ENCODE data around the gene PEX11A. TPM values are rescaled to one million over a fixed set of nuclear protein-coding genes. Genes with fewer than 3 reads are reported as not detected.

PEX11A gene
- total RNA-seq, 4 donors from 2014 or later: 6.7 to 12.2 (median 8.8) TPM

DNA sequence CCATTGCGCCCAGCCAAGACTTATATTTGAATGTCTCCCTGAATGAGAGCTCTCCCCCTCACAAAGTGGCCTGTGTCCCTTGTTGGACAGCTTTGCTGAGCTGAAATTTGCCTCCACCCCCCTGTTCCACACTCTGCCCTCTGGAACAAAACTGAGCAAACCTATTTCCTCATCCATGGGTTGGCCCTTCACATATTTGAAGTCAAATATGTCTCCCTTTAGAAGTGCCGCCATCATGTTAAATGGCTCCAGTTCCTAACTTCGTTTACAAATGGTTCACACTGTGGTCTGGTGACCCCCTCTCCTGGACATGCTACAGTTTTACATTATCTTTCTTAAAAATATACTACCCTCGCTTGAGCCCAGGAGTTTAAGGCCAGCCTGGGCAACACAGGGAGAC lies 16.0 kb downstream of the PEX11A start:
- intact Hi-C loops (cut with DNase I; ENCODE audit: low total_unique reads): no loop called here
- no peak overlapping the region for H3K4me3 ChIP-seq (ENCODE audit: low read depth, poor library complexity, severe bottlenecking)
- no peak for TF ChIP-seq POLR2A (IDR thresholded peaks at IDR 0.05)
- TF ChIP-seq, protein P1, sequence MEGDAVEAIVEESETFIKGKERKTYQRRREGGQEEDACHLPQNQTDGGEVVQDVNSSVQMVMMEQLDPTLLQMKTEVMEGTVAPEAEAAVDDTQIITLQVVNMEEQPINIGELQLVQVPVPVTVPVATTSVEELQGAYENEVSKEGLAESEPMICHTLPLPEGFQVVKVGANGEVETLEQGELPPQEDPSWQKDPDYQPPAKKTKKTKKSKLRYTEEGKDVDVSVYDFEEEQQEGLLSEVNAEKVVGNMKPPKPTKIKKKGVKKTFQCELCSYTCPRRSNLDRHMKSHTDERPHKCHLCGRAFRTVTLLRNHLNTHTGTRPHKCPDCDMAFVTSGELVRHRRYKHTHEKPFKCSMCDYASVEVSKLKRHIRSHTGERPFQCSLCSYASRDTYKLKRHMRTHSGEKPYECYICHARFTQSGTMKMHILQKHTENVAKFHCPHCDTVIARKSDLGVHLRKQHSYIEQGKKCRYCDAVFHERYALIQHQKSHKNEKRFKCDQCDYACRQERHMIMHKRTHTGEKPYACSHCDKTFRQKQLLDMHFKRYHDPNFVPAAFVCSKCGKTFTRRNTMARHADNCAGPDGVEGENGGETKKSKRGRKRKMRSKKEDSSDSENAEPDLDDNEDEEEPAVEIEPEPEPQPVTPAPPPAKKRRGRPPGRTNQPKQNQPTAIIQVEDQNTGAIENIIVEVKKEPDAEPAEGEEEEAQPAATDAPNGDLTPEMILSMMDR (IDR thresholded peaks at IDR 0.05): no peak
- DNase-seq (ENCODE audit: low spot score in 2 of 2): no peak
- WGBS, 2 donors: 84 to 89% methylated on average over 4 of the region's 4 CpGs

DNA sequence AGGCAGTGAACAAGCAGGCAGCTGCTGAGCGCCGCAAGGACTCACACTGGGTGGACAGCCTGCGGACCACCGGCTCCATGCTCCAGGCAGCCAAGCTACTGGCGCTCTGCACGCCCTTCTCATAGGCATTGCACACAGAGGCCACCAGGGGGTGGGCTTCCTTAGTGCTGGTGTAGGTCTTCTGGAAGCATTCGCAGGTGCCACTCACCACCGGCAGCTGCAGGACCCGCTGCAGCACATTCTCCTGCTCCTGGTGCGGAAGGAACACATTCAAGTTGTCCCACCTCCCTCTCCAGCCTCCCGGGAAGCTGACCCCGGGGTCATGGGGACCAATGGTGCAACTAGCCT lies 17.4 kb downstream of the PEX11A start:
- H3K4me3 ChIP-seq (ENCODE audit: low read depth, poor library complexity, severe bottlenecking): no peak overlapping the region
- no peak for TF ChIP-seq POLR2A (IDR thresholded peaks at IDR 0.05)
- TF ChIP-seq, protein P1 (IDR thresholded peaks at IDR 0.05): no peak
- intact Hi-C loops (cut with DNase I; ENCODE audit: low total_unique reads): no loop called here
- 63 to 76% methylated on average over 12 of the region's 12 CpGs for WGBS, 2 donors
- DNase-seq (ENCODE audit: low spot score in 2 of 2): peak in 1 of 2 donors; percentile 76

DNA sequence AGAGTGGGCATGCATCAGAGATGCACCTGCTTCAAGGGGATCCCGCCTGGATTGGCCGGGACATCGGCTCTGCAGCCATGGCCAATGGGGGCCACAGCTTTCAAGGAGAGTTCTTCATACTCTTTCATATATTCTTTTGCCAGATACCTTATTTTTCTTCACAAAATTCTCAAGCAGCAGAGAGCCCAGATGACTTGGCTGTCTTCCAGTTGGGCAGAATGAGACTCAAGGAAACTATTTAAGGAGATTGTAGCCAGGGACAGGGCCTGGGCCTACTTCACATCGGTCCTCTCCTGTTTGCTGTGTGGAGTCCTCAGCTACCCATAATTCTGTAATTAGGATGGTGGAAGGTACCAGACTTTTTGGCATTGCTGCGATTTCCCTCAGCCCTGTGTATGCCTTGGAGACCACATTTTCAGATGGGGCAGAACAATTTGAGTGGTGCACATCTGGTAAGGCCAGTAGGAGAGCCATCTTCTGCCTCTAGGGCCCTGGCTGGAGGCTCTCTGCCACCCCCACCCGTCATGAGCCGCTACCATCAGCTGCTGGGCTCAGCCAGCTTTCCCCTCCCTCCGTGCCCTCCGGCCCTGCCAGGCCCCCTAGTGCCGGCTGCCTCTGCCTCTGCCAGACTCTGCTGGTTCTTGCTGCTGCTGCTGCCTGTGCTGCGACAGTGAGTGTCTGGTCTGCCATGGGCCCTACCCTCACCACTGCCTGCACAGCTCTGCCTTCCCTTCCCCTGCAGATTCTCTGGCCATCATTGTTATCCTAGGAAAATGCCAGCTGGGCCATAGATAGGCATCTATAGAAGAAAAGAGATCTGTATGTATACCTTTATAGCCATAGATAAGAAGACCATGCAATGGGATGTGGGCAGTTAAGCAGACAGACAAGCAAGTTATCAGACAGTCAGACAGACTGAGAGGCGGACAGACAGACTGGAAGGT lies 18.1 kb downstream of the PEX11A start:
- intact Hi-C loops (cut with DNase I; ENCODE audit: low total_unique reads): no loop called here
- TF ChIP-seq, protein P1 (IDR thresholded peaks at IDR 0.05): no peak
- no peak for TF ChIP-seq POLR2A (IDR thresholded peaks at IDR 0.05)
- WGBS, 2 donors: 88 to 90% methylated on average over 12 of the region's 12 CpGs
- peak in 1 of 2 donors; percentile 74 for DNase-seq (ENCODE audit: low spot score in 2 of 2)
- H3K4me3 ChIP-seq (ENCODE audit: low read depth, poor library complexity, severe bottlenecking): no peak overlapping the region

DNA sequence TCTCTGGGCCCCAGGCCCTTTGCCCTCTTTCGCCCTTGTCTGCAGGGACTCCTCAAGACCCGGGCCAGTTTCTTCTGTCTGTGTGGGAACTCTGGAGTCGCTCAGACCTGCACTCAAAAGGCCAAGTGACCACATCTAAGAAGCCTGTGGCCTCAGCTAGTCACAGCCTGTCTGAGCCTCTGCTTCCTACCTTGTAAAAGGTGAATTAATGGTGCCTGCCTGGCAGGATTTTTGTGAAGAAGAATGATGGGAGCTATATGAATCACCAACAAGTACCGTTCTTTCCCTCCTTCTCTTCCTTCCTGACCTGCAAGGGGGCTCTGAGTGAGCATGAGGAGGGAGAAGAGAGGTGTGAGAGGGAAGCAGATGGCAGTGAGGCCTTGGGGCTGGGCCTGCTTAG lies 18.9 kb downstream of the PEX11A start:
- TF ChIP-seq, protein P1 (IDR thresholded peaks at IDR 0.05): no peak
- no peak for TF ChIP-seq POLR2A (IDR thresholded peaks at IDR 0.05)
- intact Hi-C loops (cut with DNase I; ENCODE audit: low total_unique reads): no loop called here
- peak in 1 of 2 donors; percentile 7 for DNase-seq (ENCODE audit: low spot score in 2 of 2)
- 57 to 62% methylated on average over 4 of the region's 4 CpGs for WGBS, 2 donors
- H3K4me3 ChIP-seq (ENCODE audit: low read depth, poor library complexity, severe bottlenecking): no peak overlapping the region

DNA sequence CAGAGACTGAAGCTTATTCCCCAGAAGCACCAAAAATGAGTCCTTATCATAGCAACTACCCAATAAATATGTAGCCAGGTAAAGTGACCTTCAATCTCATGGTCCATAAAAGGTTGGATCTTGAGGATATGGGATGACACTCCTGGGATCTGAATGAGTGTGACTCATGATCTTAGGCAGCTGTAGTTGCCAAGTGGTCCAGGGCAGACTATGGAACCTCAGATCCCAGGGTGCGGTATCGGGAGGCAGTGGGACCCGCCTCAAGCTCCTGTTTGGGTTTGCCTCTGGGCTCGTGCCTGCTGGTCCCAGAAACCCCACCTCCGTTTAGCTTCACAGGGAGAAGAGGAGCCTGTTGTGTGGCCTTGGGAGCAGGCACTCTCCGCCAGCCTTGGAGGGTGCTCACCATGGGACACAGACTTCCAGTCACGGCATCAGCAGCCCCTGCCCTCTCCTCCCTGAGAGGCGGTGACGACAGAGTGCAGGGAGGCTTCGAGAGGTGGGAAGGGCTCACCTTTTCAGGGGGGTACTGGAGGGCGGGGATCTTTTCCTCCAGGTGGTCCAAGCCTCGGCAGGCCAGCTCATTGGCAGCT lies 19.5 kb downstream of the PEX11A start:
- DNase-seq (ENCODE audit: low spot score in 2 of 2): peak in 1 of 2 donors; percentile 80
- intact Hi-C loops (cut with DNase I; ENCODE audit: low total_unique reads): no loop called here
- TF ChIP-seq, protein P1 (IDR thresholded peaks at IDR 0.05): no peak
- no peak for TF ChIP-seq POLR2A (IDR thresholded peaks at IDR 0.05)
- WGBS, 2 donors: 70 to 86% methylated on average over 6 to 12 of the region's 12 CpGs
- no peak overlapping the region for H3K4me3 ChIP-seq (ENCODE audit: low read depth, poor library complexity, severe bottlenecking)

All from lower leg skin (tissue), 4 donors.